Skin epidermis (tissue), 12 donors: ENCODE measurements around the gene SHMT1.
"Not testable (repeated sequence)": the region's sequence is repeated elsewhere in the genome, so short reads cannot be mapped to it uniquely, and the experiment has no call there.

Source experiments
- H3K27ac ChIP-seq, 21 experiments: fragments of 200-600 bp; sonication (generic) in 11 of 21; one replicate each; pipeline ENCODE4 v1.5.0; 2020; ENCODE audit warnings: mild to moderate bottlenecking in 3 of 21, inconsistent platforms in 2 of 21, moderate library complexity in 2 of 21
- H3K4me3 ChIP-seq, 7 experiments: fragments of 200-600 bp; sonication (generic) in 2 of 7; one replicate each; pipeline ENCODE4 v1.5.0; 2020; ENCODE audit warnings: inconsistent platforms in 2 of 7, mild to moderate bottlenecking in 2 of 7, moderate library complexity in 1 of 7

Gene SHMT1

DNA sequence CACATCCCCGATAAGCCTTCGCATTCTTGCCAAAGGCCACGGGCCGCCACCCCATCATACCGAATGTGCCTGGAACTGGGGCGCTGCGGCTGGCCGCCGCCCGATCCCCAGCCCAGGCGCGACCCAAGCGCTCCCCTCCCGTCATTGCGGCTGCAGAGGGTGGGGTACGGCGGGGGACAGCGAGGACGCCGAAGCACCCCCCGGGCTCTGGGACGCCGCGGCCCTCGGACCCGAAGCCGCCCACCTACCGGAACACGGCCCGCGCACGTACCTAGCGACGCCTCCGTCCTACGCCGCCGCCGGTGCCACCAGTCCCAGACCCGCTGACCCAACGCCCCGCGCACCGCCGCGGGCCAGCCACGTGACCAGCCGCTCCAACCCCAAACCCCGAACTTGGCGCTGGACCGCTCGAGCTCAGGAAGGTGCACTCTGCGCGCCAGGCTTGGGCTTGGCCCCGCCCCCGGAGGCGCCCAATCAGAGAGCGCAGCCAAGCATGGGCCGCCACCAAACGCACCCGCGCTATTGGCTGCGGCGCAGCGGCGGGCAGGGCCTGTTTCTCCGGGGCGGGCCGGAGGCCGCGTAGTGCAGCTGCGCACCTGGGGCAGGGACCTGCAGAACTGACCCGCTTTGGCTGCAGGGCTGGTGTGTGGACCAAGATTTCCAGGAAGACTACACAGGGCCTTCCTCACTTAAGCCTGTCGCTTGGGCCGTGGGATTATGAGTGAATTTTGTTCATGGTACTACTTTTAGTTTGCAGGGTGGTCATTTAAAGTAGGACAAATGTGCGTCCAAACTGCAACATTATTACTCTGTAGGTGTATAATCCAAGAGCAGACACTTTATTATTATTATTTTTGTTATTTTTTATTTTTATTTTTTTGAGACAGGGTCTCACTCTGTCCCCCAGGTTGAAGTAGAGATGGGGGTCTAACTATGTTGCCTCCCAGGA, at the start of gene SHMT1:
TSS of gene SHMT1 (minus strand) at position 450 of the 949 bp plus-strand sequence. CDS start 7,569 bp downstream, outside the sequence.
- peak within 1 kb of the TSS in 20 of 21 experiments; percentile 42 to 83 (median 74) for H3K27ac ChIP-seq
- peak within 1 kb of the TSS; percentile 68 to 93 (median 87) for H3K4me3 ChIP-seq

DNA sequence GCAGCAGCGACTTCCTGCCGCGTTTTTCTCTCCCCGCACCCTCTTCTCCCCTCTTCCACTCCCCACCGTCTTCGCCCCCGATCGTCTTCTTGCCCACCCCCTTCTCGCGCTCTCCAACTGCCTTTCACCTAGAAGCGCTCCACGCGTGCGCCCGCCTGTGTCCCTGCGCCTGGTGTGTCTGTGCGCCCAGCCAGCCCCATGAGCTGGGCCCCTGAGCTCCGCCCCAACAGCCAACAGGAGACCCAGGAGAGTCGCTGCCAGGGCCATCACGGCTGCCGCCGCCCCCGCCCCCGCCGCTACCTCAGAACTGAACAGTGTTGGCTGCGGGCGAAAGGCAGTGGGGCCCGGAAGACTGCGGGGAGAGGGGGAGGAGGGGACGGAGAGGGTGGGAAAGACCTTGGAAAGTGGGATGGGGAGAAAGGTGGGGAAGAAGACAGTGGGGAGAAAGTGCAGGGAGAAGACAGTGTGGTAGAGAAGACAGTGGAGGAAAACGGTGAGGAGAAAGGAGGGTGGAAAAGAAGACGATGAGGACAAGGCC, 48.7 kb upstream of the SHMT1 start:
- Histone ChIP-seq H3K4me3 (peak overlapping the region in 5 of 7 experiments; percentile 31 to 55 (median 48)), H3K27ac (peak overlapping the region in 10 of 21 experiments; percentile 67 to 84 (median 82))

DNA sequence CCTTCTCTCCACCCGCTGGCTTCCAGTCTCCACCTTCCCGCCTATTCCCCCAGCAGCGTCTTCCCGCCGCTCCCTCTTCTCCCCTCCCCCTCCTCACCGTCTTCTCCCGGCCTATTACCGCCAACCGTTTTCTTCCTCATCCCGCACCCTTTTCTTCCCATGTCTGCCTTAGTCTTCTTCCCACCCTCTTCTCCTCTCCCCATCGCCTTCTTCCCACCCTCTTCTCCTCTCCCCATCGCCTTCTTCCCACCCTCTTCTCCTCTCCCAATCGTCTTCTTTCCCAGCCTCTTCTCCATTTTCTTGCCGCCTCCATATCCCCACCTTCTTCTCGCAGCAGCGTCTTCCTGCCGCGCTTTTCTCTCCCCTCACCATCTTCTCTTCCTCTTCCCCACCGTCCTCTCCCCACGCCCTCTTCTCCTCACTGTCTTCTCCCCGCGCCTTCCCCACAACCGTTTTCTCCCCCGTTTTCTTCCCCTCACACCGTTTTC, 48.1 kb upstream of the SHMT1 start:
- Histone ChIP-seq H3K27ac (peak overlapping the region in 19 of 21 experiments; percentile 43 to 87 (median 74)), H3K4me3 (peak overlapping the region; percentile 27 to 55 (median 40))

DNA sequence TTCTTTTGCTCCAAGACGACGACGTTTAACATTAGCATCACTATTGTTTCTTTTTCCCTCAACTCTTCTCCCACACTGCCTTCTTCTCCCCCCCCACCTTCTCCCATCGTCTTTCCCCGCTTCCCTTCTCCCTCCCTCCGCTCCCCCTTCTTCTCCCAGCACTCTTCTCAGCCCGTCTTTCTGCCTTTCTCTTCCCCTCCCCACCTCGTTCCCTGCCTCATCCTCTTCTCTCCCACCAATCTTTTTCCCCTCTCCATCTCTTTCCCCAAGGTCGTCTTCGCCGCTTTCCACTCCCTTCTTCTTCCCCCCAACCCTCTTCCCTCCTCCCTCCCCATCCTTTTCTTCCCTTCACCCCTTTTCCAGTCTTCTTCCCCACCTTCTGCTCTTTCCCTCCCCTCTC, 47.4 kb upstream of the SHMT1 start:
- Histone ChIP-seq H3K27ac (peak overlapping the region in 6 of 21 experiments; percentile 67 to 84 (median 82)), H3K4me3 (peak overlapping the region in 5 of 7 experiments; percentile 31 to 55 (median 48))

DNA sequence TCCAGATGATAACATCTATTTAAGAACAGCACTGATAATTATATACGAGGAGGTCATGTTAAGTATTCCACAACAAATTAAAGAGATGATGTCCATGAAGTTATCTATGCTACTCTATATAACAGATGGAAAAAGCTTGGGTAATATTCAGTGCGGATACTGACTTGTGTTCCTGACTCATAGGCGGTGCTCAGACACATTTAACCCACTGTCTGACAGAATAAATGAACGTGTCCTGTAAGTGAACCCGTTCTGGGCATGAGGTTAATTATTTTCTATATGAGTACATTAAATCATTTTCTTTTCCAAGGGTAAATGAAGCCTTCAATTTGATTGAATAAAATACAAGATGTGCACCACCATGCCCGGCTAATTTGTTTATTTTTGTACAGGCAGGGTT, 46.0 kb upstream of the SHMT1 start:
- H3K4me3 ChIP-seq, H3K27ac ChIP-seq: not testable (repeated sequence)

DNA sequence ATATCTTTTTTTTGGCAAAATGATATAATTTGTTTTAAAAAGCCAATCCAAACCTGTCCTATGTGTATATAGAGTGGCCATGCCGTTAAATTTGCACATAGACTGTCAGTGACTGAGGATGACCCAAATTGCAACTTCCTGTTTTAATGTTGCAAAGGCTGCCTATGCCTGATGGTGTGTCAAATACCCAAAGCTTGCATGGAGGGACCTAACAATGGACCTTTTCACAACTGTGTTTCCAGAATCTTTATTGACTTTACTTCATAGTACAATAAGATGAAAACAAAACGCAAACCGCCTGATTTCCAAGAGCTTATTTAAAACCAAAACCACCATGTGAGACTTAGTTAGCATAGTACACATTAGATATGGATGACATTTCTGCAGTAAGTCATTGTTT, 45.6 kb upstream of the SHMT1 start:
- H3K4me3 ChIP-seq, H3K27ac ChIP-seq: not testable (repeated sequence)

DNA sequence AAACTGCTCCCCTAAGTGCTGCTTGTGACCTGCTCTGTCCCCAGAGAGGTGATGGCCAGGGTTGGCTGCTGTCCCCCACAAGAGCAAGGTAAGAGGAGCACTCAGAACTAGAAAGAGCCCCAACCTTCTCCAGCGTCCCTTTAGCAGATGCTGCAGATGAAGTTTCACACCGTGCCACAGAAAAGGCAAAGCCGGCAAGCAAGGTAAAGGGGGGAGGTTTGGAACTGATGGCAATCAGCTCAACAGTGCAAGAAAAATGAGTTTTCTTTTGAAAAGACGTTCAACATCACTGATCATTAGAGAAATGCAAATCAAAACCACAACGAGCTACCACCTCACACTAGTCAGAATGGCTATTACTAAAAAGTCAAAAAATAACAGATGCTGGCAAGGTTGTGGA, 40.3 kb upstream of the SHMT1 start:
- not testable (repeated sequence) for H3K27ac ChIP-seq, H3K4me3 ChIP-seq

DNA sequence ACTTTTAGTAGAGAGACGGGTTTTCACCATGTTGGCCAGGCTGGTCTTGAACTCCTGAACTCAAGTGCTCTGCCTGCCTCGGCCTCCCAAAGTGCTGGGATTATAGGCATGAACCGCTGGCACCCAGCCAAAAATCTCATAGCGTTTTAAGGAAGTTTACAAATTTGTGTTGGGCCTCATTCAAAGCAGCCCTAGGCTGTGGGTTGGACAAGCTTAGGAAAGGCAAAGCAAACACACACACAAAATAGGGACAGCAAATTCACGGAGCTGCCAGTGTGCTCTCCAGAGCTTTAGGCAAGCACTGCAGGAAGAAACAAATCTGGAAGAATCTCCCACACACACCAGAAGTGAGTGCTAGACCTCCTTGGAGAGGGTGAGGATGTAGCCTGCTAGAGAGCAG, 39.8 kb upstream of the SHMT1 start:
- not testable (repeated sequence) for H3K27ac ChIP-seq, H3K4me3 ChIP-seq

DNA sequence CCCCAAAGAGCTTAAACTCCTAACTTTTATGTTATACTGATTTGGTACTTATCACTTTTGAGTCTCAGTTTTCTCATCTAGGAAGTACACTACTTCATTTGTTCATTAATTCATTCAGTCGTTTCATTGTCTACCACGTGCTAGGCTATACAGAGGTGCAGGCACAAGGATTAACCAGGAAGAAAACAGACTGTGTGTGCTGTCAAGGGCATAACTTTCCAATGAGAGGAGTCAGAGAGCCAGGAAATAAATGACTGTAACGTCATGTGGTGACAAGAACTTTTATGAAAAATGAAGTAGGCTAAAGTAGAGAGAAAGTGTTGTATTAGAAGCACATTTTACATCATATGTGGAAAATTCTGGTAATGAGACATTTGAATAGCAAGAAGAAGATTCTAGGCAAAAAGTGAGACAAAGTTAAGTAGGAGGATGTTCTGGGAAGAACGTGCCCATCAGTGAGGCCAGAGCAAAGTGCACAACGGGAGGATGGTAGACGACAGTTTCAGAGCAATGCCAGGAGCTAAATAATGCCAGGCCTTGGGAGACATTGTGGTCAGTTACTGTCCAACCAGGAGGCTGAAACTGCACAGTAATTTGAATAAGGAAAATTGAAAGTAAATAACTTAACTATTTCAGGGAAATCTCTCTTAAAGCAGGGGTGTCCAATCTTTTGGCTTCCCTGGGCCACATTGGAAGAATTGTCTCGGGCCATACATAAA, 38.7 kb upstream of the SHMT1 start:
- H3K27ac ChIP-seq, H3K4me3 ChIP-seq: not testable (repeated sequence)

DNA sequence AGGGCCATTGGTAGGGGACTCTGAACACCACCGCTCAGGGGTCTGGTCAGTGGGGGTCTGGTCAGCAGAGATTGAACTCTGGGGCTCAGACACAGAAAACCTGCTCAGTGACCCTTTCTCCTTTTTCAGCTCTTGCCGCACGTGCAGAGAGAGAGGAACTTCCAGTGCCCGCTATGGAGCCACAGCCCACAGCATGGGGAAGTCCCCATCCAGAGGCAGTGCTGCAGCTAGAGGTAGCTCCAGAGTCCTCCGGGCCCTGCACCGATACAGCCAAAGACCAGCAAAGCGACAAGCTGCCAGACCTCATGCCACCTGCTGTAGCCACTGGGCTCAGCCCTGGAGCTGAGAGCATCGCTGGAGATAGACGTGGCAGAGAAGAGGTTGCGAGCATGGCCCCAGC, 25.4 kb upstream of the SHMT1 start:
- H3K4me3 ChIP-seq, H3K27ac ChIP-seq: not testable (repeated sequence)

DNA sequence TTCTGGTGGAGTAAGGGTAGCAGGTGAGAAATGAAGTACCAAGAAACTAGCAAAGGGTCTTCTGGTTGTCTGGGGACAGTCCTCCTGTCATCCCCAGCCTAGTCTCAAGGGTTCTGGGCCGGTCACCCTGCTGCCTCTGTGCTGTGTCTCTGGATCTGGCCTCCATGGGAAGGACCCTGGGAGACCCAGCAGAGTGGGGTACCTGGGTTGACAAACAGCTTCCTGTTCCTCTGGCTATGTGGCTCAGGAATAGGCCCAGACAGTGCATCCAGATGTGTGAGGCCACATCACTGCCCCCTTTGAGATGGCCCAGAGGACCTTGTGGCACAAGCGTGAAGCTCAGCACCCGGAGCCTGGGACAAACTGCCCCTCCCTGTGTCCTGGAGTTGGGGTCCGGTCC, 24.9 kb upstream of the SHMT1 start:
- not testable (repeated sequence) for H3K27ac ChIP-seq, H3K4me3 ChIP-seq

DNA sequence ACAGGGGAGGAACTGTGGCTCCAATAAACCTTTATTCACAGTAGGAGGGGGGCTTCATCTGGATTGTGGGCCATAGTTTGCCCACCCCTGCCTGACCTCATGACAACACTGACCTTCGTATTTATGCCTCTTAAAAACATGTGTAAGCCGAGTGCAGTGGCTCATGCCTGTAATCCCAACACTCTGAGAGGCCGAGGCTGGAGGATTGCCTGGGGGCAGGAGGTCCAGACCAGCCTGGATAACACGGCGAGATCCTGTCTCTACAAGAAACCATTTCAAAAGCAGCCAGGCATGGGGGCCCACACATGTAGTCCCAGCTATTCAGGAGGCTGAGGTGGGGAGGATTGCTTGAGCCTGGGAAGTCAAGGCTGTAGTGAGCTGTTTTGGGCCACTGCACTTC, 24.2 kb upstream of the SHMT1 start:
- not testable (repeated sequence) for H3K27ac ChIP-seq, H3K4me3 ChIP-seq

DNA sequence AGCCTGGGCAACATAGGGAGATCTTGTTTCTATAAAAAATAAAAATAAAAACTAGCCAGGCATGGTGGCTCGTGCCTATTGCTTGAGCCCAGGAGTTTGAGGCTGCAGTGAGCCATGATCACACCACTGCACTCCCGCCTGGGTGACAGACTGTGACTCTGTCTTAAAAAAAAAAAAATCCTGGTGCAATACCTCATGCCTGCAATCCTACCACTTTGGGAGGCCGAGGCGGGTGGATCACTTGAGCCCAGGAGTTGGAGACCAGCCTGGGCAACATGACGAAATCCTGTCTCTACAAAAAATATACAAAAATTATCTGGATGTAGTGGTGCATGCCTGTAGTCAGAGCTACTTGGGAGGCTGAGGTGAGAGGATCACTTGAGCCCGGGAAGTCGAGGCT, 20.9 kb upstream of the SHMT1 start:
- H3K4me3 ChIP-seq, H3K27ac ChIP-seq: not testable (repeated sequence)

DNA sequence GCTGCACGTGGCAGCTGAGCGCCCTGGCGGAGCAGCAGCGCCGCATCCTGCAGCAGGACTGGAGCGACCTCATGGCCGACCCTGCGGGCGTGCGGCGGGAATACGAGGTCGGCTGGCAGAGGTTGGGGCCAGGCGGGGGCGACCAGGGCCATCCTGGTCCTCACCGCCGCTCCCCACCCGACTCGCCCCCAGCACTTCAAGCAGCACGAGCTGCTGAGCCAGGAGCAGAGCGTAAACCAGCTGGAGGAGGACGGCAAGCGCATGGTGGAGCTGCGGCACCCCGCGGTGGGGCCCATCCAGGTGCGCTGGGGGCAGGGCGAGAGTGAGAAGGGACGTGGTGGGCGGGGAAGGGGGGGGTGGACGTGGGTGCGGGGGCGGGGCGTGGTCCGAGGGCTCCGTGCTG, 19.7 kb upstream of the SHMT1 start:
- not testable (repeated sequence) for H3K4me3 ChIP-seq, H3K27ac ChIP-seq

DNA sequence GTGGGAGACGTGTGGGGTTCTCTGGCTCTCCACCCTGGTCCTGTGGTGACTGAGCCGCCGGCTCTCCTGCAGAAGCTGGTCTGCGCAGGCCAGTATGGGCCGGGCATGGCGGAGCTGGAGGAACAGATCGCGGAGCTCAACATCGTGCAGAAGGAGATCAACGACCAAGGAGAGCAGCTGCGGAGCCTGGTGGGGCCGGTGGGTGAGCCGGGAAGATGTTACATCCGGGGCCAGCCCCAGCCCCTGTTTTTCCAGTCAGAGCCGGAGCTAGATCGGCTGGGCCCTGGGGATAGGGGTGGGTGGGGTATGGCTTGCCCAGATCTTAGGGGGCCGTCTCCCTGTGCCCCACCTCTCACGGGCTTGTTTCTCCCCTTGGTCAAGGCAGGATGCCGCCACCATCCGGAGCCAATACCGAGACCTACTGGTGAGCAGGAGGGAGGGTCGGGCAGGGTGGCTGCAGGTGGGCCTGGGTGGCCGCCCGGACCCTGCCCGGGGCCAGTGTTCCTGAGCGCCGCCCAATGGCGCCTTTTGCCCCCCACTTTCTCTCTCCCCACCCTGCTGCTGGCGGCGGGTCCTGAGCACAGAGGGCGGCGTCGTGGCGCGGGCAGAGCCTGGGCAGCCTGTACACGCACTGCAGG, 19.2 kb upstream of the SHMT1 start:
- Histone ChIP-seq H3K4me3 (no peak overlapping the region), H3K27ac (no peak overlapping the region)

DNA sequence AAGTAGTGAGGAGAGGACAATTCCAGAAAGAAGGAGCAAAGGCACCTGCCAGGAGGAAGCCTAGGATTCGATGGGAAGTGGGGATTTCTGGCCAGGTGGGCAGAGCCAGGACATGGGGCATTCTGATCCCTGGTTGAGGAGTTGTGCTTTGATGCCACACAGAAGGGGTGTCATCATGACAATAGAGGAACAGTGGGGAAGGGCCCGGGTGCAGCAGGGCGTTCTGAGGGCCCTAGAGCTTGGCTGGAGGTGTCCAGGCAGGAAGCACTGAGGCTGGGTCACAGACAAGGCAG, 18.5 kb upstream of the SHMT1 start:
- Histone ChIP-seq H3K4me3 (no peak overlapping the region), H3K27ac (no peak overlapping the region)

DNA sequence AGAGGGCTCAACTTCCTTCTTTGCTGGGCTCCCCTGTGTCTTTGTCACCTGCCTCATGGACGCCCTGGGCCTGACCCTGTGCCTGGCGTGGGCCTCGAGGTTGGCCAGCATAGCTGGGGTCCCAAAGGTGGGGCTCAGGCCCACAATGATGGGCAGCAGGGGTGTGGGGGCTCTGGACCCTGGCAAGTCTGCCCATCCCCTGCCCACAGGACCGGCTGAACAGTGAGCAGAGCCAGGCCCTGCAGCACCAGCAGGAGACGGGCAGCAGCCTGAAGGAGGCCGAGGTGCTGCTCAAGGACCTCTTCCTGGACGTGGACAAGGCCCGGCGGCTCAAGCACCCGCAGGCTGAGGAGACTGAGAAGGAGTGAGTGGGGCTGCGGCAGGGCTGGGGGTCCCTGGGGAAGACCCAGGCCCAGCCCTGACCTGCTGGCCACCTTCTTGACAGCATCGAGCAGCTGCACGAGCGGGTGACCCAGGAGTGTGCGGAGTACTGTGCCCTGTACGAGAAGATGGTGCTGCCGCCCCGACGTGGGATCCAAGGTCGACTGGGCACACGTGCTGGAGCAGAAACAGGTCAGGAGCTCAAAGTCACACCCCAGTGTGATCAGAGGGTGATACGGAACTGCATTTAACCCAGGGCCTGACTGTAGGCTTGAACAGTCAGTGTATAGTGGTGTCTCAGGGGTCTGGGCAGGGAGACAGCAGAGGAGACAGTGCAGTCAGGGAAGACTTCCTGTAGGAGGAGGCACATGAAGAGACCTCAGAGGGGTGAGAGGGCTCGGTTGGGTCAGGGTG, 18.0 kb upstream of the SHMT1 start:
- no peak overlapping the region for H3K27ac ChIP-seq

DNA sequence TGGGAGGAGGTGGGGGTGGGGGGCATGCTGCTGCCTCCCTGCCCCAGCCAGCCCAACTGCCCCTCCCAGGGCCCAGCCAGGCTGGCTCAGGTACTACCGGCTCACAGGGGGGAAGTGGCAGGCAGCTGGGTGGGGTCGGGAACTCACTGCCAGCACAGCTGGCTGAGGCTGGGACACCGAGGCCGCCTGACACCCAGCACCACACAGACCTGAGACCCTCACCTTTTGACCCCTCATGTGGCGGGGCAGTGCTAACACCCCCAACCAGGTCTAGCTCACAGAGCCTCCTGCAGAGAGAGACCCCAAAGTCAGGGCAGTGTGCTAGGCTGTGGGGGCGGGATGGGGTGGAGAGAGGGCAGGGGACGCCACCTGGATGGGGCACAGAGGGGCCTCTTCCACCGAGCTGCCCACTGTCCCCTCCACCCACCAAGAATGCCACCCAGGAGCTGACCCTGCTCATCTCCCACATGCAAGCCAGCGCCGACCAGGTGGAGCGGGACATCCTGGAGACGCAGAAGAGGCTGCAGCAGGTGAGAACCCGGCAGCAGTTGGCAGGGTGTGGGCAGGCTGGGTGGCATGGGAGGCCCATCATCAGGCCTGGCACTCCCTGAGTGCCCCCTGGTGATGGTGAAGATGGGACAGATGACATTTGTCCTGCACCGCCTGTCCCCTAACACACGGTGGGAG, 17.3 kb upstream of the SHMT1 start:
- Histone ChIP-seq H3K4me3 (no peak overlapping the region), H3K27ac (no peak overlapping the region)

More for the DNA sequence above, 18.0 kb upstream of the SHMT1 start:
- H3K4me3 ChIP-seq, result no peak overlapping the region
